Ramos (cell line): ENCODE data around the gene DYNC2LI1.
"Not testable (repeated sequence)": the region's sequence is repeated elsewhere in the genome, so short reads cannot be mapped to it uniquely, and the experiment has no call there.

Experiments used
- in situ Hi-C: fragments of 300-500 bp; cut with MboI; formaldehyde crosslinking; loops from one replicate; pipeline ENCODE4 v1.14.3; 2022; ENCODE audit warnings: low sequenced_read_pairs; ENCODE audit not compliant: unreplicated experiment

Gene DYNC2LI1

DNA sequence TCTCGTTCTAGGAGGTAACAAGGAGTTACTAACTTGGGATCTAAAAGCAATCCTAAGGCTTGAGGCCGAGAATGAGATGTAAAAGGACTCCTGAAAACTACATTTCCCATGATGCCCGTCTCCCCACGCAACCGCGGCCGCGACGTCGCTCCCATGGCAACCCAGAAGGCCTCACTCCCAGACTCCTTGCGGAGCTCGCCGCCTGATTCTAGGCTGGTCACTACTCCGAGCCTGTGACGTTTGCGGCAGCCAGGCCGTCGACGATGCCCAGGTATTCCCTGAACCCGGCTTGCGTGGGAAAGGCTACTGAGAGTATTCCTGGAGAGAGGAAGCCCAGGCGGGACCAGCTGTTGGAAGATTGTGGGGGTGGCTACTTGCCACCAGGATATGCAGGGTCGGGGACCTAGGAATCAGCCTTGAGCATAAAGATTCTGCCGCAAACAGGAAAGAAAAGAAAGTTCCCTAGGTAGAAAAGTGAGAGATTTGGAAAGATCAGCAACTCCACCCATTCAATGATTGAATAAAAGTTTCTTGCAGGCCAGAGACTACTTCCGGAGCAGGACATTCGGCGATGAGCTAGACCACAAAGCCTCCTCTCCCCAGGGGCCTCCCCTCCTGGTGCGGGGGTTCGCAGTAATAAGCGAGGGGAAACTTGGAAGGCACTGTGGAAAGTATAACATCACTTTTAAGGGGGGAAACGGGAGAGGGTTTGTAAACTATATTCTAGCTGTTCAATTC is at the start of gene DYNC2LI1:
TSS of gene DYNC2LI1 (plus strand) at position 164 of the 738 bp plus-strand sequence. CDS start at position 264, 100 bp downstream.
- in situ Hi-C loops, result no loop called here

DNA sequence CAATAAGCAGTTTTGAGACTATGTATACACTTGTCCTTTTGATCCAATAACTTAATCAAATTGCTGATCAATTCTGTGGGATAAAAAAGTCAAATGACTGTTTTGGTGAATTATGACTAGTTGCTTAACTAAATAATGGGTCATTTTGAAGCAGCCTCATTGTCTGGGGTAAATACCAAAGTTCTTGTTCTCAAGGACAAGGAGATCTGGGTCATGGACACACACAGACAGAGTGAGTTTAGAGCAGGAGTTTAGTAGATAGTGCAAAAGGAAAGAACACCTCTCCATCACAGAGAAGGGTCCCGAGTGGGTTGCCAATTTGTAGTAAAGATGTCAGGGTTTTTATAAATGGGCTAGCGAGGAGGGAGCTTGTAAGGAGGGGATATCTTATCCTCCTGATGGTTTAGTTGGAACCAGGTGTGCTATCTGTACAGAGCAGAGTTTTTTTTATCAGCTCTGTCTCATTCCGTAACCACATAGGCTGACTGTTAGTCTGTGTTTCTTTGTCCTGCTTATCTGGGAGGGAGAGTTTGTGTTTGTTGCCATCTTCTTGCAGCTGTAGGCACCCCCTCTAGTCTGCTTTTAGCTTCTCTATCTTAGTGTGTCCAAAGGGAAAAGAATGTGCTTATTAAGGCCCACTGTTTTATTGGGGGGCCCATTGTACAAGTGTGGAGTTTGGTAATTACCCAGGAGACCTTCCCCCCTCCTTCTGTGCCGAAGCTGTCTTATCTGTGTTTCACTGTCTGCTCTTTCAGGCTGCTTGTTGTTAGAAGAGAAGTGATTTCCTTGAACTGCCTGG is 48.9 kb upstream of the DYNC2LI1 start:
- in situ Hi-C loops, result no loop called here

DNA sequence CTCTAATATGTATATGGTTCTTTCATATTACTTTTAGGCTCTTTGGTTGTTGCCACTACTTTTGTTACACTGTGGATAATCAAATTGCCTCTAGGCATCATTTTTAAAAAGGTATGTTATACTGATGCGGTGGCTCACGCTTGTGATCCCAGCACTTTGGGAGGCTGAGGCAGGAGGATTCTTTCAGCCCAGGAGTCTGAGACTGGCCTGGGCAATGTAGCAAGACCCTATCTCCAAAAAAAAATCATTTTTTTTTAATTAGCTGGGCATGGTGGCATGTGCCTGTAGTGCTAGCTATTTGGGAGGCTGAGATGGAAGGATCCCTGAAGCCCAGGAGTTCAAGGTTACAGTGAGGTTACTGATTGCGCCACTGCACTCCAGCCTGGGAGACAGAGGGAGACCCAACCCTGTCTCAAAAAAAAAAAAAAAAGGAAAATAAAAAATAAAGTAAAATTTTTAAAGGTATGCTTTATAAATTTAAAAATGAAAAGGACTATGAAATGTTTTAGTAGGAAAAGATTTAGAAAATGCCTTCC is 48.1 kb upstream of the DYNC2LI1 start:
- in situ Hi-C loops, result no loop called here

DNA sequence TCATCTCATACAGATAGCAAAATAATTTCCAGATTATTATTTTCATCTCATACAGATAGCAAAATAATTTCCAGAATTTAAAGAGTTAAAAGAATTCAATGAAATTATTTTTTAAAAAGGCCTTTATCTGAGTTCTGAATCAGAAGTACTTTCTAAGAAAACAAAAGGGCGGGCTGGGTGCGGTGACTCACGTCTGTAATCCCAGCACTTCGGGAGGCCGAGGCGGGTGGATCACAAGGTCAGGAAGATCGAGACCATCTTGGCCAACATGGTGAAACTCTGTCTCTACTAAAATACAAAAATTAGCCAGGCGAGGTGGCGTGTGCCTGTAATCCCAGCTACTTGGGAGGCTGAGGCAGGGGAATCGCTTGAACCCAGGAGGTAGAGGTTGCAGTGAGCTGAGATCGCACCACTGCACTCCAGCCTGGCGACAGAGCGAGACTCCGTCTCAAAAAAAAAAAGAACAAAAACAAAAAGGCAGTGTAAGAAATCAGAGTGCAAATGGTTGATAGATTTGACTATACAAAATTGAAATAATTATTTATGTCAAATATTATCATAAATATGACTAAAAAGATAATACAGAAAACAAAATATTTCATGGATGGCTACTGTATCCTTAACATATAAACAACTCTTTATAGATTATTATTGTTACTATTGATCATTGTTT is 46.7 kb upstream of the DYNC2LI1 start:
- in situ Hi-C loops, result not testable (repeated sequence)

DNA sequence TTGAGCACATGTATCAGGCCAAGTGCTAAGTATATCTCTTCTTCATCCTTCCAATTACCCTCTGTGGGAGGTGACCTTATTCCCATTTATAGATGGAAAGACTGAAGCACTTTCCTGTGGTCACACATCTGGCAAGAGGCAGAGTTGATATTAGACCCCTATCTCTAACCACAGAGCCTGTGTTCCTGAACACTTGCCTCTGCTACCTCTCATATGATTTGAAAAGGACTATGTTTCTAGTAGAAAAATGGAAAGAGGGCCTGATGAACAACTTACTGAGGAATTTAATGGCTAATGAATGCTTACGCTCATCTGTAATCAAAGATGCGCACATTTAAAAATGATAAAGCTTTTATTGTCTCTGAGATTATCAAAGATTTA is 46.2 kb upstream of the DYNC2LI1 start:
- in situ Hi-C loops, result no loop called here

DNA sequence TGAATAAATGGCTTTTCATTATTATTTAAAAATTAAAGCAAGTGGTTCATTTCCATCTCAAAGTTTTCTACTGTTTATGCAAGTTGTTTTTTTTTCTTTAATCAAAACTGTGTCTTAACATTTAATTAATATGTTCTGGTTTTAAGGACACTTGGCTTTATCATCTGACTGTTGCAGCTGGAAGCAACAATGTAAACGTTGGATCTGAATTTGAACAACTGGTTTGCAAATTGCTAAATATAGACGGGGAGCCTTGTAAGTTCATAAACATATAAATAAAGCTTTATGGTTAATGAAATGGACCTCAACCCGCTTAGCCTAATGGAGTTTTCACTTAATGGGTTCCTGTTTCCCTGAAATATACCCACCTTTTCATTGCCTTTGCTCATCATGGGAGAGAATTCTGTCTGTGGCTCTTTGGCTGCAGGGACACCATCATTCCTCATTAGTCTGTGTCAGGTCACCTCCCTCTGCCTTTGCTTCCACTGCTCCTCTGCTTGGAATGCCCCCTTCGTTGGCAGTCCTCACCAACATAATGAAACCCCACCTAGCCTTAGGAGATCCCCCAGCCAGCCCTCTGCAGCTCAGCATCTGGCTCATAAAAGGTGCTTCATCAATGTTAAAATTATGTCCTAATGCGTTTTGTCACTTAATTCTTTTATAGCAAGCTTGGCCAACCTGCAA is 44.2 kb upstream of the DYNC2LI1 start:
- in situ Hi-C loops, result no loop called here

DNA sequence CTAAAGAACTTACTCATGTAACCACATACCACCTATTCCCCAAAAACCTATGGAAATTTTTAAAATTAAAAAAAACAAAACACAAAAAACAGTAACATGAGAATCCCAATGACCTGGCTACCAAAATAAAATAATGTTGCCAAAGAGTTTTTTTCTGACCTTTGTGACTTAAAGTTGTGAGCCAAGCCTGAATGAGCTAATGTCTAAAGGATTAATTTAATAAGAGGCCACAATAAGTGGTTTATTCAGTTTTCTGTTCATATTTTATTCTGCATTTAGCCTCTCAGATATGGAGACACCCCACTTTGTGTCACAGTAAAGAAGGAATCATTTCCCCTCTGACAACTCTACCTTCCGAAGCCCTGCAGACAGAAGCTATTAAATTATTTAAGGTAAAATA is 42.6 kb upstream of the DYNC2LI1 start:
- in situ Hi-C loops, result no loop called here

DNA sequence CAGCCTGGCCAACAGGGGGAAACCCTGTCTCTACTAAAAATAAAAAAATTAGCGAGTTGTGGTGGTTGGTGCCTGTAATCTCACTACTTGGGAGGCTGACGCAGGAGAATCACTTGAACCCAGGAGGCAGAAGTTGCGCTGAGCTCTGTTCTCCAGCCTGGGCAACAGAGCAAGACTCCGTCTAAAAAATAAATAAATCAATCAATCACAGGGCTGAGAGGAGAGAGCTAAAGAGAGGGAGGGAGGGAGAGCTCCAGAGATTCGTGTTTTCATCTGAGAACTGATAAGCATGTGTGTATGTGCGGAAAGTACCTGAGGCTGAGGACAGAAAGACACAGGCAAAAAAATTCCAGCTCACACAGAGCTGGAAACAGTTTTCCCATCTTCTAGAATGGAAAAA is 37.2 kb upstream of the DYNC2LI1 start:
- in situ Hi-C loops, result no loop called here

DNA sequence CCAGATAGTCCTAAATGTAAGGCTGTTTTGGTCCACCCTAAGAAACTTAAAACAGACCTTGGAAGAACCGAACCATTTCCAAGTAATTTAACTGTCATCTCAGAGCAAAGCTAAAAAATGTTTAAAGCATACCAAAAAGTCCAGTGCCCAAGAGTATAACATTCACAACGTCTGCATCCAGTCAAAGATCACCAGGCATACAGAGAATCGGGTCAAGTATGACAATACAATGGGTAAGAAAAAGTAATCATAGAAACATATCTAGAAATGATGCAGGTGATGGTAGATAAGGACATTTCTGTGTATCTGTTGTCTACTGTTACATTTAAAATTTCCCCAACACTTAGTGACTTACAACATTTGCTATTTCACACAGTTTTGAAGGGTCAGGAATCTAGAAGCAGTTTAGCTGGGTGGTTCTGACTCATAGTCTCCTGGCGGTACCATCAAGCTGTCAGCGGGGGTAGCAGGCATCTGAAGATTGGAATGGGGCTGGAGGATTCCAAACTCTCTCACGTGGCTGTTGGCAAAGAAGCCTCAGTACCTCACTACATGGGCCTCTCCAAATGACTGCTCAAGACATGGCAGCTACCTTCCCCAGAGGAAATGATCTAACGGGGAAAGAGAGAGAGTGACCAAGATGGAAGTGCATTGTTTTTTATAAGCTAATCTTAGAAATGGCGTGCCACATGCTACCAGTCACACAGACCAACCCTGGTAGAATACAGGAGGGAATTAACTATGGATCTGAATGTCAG is 36.6 kb upstream of the DYNC2LI1 start:
- in situ Hi-C loops, result no loop called here

DNA sequence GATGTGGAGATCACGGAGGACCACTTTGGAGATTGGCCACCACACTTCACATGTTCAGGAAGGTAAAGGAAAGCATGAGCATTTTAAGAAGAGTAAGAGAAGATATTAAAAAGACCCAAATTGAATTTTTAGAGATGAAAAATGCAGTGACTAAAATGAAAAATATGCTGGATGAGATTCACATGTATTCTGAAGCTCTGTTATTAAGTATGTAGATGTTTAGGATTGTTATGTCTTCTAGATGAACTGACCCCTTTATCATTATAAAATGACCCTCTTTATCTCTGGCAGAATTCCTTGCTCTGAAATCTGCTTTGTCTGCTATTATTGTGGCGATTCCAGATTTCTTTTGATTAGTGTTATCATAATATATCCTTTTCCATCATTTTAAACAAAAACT is 36.0 kb upstream of the DYNC2LI1 start:
- in situ Hi-C loops, result no loop called here

DNA sequence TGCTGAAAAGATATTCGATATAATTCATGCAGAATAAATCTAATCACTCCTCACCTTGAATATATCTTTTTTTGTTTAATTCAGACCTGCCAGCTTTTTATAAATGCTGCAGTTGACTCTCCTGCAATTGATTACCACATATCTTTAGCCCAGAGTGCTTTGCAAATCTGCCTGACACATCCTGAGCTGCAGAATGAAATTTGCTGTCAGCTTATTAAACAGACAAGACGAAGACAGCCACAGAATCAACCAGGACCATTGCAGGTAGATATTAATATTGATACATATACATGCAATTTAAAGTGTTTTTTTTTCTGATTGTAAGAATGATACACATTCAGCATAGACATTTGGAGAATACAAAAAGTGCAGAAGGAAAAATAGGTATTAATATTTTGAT is 35.6 kb upstream of the DYNC2LI1 start:
- in situ Hi-C loops, result no loop called here

DNA sequence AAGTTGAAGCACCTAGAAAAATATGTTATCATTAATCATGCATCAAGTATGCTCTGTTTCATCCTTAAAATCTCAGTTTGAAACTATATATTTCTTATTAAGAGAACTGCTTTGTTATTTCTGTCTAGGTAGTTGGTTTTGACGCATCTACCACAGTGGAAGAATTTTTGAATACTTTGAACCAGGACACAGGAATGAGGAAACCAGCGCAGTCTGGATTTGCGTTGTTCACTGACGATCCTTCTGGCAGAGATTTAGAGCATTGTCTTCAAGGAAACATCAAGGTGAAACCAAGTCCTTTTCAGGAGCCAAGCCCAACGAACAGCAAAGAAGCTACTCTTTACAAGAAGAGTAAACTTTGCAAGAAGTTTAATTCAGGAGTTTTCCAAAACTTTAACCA is 30.1 kb upstream of the DYNC2LI1 start:
- in situ Hi-C loops, result no loop called here

DNA sequence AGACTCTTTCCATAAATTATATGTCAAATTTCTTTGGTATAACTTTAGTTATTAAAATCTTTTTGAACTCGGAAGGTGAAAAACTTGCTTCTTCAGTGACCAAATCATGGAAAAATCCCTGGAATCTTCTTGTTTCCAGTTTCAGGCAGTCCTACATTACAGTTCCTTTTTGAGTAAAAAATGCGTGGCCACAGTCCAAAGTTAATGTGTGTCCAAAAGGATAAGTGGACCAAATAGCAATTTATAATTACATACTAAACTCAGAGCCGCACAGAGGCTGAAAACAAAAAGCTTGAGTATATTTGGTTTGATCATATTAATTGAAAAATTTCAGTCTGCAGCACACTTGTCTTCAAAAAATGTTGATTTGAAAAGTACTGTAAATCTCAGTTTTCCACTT is 28.4 kb upstream of the DYNC2LI1 start:
- in situ Hi-C loops, result no loop called here

DNA sequence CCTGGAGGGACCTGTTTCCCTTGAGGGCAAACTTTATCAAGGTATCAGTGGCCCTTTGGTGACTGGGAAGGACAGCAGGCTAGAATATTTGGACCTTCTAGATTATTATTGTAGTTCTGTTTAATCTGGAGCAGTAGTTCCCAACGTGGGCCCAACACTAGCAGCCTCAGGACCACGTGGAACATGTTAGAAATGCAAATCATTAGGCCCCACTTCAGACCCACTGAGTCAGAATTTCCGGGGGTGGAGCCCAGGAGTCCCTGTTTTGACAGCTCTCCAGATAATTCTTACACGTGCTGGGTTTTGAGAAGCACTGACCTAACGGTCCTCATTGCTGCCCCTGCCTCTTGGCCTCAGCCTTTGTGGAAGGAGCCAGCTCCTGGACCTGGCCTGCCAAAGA is 25.5 kb upstream of the DYNC2LI1 start:
- in situ Hi-C loops, result no loop called here

DNA sequence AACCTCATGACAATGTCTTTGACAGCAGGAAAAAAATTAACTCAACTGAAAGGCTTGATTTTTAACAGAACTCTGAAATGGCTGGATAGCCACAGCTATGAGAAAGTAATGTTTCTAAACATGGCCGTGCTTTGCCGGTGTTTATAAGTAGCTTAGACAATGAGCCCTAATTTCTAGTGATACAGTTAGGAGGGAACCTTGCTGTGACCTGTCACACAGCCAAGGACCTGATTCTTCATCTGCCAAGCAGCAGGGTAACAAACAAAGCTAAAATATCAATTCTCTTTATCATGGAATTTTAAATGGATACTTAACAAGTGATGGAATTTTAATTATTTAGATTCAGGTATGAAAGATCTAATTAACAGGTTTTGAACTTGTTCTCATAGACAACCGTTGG is 24.3 kb upstream of the DYNC2LI1 start:
- in situ Hi-C loops, result no loop called here

DNA sequence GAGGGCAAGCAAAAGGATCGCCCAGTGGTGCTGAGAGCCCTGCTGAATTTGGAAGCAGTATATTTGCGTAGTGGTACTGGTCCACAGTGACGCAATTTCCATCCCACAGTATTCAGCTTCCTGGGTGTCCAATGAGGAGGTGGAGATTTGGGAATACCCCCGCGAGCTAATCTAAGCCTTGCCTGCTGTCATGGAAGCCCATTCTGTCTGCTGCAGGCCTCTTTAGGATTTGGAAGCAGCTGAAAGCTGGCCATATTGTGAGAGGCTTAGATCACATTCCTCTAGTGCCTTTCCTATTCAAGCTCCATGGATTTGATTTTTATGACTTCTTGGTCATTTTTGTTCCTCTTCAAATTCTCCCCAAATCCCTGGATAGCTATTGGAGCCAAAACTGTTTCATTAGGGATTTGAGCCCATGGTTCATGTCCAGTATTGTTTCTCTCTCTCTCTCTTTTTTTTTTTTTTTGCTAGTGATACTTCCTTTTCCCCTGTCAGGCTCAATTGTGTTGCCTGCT is 22.3 kb upstream of the DYNC2LI1 start:
- in situ Hi-C loops, result no loop called here

DNA sequence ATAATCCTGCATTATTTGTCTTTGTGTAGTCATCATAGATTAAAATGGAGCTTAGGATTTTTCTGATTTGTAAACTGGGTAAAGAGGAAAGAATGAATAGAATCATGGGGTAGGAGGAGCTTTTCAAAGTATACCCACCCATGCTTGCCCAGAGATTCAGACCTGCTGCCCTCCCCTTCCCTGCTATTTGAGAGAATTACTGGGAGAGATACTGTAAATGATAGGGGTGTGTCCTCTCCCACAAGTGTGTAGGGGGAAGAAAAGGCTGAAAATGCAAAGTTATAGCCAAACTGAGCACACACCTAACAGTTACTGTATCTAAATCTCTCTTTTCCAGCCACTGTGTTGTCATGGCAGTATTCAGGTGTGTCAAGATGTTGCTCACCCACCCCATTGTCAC is 21.5 kb upstream of the DYNC2LI1 start:
- in situ Hi-C loops, result no loop called here

DNA sequence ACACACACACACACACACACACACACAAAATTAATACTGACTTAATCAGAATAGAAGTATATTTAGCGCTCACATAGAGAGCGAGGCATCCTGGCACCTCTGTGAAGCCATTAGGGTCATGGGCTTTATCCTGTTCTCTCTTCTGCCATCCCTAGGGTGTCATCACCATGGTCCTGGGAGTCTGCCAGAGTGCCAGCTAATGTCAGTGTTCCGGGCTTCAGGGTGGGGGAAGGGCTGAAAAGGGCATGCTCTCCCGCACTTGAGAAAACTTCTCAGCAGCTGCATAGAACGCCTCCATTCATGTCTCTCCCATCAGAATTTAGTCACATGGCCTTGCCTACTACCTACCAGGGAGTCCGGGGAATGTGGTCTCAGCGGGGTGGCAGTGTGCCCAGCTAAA is 19.7 kb upstream of the DYNC2LI1 start:
- in situ Hi-C loops, result no loop called here

DNA sequence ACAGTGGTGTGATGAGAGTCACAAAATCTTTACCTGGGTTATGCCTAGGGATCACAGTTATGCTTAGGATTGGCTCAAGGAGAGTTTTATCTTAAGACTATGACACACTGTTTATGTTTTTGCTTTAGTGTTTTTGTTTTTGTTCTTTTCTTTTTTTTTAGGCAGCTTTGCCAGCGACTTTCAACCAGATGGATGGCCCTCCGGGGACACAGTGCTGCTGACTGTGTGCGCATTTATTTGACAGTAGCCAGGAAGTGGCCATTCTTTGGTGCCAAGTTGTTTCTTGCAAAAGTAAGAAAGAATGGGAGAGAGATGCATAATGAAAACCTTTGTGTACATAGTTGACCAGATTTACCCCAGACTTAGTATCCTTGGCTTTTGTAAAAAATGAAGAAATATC is 15.1 kb upstream of the DYNC2LI1 start:
- in situ Hi-C loops, result no loop called here

DNA sequence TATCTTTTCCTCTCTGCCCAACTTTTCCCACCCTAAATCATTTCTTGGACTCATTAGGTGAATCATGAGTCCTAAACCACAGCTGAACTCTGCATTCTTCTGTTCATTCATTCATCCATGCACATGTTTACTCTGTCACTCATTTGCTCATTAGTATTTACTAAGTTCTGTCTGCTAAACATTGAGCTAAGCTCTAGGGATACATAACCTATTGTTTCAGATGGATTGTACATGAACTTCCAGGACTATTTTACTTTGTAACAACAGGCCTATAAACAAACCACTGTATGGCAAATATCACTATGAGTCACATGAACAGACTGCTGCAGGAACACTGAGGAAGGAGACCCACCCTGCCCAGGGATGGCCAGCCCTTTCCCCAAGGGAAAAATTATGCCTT is 14.6 kb upstream of the DYNC2LI1 start:
- in situ Hi-C loops, result no loop called here
